HG03520 (cell line): ENCODE data around the gene POLR3B.

Source experiments
- ATAC-seq: cut with Tn5 transposase; IDR thresholded peaks from one replicate; pipeline ENCODE4 v1.9.1; 2021; ENCODE audit warnings: mild to moderate bottlenecking, moderate library complexity; ENCODE audit not compliant: unreplicated experiment

Gene POLR3B

DNA sequence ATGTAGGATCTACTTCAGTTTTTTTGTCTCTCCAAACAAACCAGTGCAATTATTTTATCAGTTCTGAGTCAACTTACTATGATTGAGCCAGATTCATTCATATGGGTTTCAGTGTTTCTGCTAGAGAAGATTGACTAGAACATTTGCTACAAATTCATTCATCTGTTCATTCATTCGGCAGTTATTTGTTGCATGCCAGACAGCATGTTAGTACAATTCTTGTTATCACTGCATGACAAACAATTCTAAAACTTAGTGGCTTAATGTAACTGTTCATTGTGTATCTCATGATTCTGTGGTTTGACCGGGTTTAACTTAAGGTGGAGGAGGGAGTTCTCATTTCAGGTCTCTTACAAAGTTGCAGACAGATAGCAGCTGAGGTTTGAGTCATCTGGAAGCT, 52.3 kb downstream of the POLR3B start:
- no peak for ATAC-seq

DNA sequence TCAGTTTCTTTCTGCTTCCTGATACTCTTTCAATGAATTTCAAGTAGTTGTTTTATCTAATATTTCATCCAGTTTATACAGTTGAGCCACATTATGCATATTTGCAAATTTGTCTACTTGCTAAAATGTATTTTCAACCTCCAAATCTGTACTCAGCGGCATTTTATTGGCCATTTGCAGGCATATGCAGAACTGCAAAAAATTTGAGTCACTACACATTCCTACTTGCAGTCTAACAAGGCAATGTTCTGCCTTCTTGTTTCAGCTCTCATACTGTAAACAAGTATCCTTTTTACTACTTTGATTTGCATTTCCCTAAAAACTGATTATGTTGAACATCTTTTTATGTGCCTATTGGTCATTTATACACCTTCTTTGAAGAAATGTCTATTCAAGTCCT, 55.0 kb downstream of the POLR3B start:
- ATAC-seq: no peak

DNA sequence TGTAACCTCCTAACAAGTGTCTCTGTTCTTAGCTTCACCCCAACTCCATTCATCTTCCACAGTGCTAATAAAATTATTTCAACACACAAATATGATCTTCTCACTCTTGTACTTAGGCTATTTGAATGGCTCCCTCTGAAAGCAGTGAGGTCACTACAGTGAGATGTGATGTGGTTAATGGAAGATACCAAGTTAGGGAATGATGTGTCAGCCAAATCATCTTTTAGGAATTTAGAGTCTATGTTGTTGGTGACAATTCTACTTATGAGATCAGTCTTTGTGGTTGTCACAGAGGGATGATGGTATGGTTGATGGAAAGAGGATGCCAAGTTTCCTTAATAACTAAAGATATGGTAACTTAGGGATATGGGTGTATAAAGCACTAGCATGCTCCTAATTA, 57.6 kb downstream of the POLR3B start:
- ATAC-seq: no peak

DNA sequence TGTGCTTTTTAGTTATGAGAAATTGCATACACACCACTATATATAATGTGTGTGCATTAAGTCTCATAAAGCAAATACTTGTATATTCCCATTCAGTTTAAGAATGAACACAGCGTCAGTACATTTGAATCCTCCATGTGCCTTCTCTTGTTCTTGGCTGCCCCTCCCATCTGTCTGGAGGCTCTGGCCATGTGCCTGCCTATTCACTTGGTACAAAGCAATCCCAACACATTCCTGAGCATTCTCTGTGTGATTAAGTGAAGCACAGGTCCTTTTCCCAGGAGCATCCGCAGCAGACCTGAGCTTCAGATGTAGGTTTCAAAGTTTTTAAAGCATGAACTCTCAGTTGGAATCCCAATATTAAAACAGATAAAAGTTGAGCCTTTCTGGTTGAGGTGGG, 58.7 kb downstream of the POLR3B start:
- ATAC-seq: no peak

DNA sequence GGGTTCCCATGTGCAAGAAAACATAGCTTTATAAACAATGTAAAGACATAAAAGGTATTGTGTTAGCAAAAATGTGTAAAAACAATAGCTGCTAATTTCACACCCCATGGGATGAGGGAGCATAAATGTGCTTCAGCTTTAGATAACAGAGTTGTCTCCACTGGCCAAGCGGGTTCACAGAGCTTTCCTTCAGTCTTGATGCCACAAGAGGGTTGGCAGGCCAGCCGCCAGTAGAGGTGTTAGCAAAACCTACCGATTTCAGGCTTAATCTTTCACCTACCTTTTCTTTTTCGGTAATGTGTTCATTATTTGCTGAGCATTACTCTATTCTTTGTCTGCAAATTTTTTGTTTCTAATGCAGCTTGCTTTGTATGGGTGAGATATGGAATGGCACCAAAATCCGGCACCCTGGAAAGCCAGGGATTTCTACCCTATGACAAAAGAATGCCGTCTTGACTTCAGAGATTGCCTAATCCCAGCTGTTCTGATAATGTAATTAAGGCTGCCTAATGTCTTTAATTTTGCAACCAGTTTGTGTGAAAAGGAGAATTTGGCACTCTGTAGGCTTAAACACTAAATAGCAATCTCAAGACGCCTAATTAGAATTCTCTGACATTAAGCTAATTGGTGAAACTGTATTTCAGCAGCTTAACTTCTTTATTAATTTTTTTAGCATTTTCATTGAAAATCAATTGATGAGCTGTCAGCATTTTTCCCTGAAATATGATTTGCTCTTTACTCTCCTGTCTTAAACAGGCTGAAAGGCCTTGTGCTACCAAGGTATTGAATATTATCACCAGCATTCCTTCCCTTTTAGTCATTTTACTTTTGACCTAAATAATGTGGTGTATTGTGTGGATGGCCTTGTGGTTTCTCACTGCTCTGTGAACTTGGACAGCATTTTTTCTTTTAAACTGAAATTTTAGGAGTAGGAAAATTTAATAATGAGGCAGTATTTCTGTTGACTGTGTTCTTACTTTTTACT, 60.7 kb downstream of the POLR3B start:
- no peak for ATAC-seq

DNA sequence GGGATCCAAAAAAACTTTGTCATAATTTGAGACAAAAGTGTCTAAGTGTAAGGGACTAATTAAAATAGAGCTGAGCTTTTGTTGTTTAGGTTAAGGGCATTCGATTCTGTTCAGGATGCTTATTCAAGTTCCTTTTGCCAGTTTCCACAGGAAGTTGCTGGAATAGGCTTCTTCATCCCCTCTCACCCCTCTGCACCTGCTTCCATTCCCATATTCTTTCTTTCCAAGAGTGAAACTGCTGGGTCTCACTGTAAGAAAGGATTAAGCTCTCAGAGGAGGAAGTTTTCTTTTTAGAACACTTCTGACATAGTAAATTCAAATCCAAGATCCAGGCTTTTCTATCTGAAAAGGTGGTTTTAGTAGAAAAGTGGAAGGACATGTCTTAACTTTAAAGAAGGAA, 61.4 kb downstream of the POLR3B start:
- ATAC-seq: no peak

DNA sequence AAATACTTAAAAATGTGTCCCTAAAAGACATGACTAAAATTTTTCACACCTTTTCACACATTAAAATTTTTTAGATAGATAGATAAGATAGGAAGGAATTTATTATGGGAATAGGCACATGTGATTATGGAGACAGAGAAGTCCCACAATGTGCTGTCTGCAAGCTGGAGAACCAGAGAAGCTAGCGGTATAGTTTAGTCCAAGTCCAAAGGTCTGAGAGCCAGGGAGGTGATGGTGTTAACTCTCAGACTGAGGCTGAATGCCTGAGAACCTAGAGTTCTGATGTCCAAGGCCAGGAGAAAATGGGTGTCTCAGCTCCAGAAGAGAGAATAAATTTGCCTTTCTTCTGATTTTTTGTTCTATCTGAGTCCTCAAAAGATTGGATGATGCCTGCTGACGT, 65.7 kb downstream of the POLR3B start:
- no peak for ATAC-seq

DNA sequence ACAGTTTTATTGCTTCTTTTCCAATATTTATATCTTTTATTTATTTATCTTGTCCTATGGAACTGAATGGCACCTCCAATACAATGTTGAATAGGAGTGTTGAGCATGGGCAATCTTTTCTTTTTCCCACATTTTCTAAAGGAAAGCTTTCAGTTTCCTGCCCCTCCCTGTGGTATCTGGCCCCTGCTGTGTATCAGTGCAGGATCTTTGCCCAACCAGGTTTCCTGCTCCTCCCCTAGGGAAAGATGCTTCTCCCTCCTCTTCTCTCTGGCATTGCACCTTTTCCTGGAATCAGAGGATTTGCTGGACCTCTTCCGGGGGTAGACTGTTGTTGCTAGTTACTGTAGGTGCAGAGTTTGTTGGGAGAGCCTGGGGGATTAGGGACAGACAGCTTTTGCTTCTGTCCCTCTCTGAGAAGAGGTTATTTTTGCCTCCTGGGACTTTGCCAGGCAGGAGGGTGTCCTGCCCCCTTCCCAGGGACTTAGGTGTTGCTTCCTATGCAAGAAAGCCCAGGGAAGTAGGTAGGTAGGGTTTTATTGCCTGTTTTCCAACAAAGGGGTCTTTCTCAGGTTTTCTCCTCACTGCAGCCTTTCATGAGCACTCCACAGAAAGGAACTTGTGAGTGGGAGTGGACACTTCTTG, 67.6 kb downstream of the POLR3B start:
- no peak for ATAC-seq

DNA sequence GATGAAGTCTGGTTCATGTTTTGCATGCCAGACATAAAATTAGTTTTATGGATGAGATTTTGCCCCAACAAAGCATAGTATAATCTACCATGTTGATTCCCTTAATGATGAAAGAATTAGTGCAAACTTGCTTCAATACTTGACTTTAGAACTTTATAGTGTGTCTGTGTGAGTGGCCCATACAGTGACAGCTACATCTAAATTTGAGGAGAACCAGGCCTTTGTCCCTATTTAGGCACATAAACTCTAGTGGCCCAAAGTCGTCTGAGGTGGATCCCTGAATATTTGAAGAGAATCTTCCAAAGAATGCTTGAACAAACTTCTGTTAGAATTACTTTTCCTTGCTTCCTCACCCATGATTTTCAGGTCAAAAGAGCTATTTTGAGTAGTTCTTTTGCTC, 70.4 kb downstream of the POLR3B start:
- no peak for ATAC-seq

DNA sequence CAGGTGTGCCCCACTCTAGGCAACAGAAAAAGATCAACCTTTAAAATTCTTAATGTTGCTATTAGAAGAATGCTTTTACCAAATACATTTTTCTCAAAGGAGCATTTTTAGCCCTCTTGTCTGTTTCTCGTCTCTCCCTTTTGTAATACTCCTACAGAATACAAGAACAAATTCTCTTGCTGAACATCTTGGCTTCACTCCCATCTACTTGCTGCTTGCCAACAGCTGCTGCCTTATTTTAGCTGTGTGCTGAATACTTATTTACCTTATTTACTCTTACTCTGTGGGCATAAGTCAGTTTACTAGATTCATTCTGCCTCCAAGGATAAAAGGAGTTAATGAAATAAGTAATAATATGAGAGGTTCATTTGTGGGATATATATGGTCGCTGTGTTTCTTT, 70.8 kb downstream of the POLR3B start:
- ATAC-seq: no peak

DNA sequence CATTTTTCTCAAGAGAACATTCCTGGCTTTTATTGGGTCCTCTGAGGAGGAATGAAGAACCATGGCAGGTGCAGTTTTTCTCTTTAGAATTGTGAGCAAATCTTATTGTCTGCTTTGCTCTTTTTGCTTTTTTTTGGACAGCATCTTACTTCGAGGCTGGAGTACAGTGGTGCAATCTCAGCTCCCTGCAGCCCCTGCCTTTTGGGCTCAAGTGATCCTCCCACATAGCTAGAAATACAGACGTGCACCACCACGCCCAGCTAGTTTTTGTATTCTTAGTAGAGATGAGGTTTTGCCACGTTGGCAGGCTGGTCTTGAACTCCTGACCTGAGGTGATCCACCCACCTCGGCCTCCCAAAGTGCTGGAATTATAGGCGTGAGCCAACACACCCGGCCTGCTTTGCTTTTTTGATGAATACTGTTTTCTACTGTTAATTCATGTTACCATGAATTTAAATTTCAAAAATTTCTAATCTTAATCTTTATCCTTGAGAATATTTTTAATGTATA, 71.5 kb downstream of the POLR3B start:
- ATAC-seq: no peak

DNA sequence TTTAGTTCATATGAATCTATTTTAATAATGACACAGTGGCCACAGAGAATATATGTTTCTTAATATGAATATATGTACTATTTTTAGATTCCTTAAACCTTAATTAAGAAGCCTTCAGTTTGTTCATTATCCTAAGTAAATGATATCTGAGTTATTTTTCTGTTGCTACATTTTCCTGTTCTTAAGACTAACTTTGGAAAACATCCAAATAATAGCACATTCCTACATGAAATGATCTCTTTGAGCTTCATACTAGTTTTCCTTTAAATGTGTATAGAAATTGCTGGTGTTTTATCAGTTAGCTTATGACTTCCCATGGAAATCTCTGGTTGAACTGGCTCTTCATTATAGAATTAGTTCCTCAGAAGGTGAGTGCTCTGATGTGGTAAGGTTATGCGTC, 72.1 kb downstream of the POLR3B start:
- no peak for ATAC-seq

DNA sequence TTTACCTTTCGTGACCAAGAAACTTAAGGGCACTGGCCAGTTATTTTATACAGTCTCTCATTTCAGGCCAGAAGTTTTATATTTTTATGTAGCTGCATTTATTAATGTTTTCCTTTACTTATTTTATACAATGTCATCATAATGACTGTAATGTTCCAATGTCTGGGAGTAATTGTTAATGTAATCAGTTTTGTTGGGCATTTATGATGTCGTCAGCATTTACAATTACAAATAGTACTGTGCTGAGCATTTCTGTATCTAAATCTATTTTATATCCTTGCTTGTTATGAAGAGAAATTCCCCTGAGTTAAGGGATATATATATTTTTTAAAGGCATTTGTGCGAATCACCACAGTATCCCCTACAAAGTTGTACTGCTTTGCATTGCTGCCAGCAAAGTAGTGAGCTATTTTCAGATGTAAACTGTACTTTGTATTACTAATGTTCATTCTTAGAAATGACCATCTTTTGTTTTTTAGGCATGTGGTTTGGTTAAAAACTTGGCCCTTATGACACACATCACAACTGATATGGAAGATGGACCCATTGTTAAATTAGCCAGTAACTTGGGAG, 74.4 kb downstream of the POLR3B start:
- ATAC-seq: no peak

DNA sequence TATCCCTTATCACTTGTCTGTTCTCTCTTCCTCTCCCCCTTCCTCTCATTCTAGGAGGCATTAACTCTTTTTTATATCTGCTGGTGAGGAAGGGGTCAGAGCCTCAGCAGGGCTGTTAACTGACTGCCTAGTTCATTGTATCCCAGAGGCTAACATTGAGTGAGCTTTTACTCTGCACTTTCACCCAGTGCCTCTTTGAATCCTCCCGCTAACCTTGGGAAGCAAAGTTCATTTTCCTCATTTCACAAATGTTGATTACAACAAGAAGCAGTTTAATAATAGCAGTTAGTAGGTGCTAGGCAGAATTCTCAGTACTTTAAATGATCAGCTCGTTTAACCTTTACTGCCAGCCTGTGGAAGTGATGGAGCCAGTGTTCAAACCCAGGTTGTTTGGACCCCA, 75.5 kb downstream of the POLR3B start:
- ATAC-seq: no peak

DNA sequence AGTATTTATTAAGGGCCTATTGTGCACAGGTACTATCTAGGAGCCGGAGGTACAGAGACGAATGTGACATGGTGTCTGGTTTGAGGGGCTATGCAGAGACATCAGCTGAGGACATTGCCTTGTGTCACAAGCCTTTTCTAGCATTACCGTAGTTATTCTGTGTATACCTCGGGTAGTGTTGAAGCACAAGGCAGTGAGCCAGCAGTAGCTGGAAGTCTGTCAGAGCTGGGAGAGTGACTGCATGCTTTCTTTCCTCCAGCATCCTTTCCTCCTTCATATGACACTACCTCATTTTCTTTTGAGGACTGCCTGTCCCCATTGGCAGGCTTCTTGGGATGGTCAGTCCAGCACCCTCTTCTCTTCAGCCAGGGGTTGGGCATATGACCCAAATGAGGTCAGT, 77.0 kb downstream of the POLR3B start:
- no peak for ATAC-seq

DNA sequence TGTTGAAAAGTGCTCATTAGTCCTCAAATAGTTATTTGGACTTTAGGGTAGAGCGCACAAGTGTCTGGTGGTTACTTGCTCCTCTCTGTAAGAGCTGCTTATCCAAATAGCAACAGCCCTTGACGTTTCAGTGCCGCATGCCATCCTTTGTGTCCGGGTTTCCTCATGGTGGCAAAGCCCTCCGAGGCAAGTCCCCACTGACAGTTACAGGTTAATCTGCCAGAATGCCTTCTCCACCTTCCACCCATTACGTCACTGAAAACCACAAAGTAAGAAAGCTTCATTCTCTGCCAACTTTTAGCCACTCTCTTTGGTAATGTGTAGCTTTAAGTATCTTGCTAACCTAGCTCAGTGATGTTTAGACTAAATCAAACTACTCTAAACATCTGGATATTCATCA, 78.6 kb downstream of the POLR3B start:
- ATAC-seq: no peak

DNA sequence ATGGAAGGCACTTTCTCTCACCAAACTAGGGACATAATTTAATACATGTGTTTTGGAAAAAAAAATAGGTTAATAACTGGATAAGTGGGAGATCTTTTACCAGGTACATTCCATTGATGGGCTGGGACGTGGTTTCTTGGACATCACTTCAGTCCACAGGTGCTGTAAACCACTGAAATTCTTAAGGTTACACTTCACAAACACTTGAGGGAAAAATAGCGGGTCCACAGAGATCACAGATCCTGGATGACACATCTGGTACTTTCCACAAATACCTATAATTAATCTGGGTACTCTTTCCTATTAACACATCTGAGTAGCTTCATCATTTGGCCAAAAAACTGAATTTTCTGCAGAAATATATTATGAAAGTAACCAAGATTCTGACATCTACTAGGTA, 85.0 kb downstream of the POLR3B start:
- no peak for ATAC-seq

DNA sequence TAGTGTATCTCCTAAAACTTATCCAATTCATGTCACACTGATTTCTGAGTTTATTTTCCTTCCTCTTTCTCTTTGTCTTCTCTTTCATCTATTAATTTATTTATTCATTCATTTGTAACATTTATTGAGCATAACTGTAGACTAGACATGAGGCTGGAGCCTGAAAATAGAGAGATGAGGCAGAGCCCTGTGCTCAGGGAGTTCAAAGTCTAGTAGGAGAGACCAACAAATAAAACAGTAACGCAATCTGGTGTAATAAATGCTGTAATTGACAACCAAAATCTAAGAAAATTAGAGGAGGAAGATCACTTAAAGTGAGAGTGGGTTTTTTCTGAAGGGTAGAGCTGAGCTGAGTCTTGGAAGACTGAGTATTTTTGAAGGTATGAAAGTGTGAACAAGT, 87.5 kb downstream of the POLR3B start:
- no peak for ATAC-seq

DNA sequence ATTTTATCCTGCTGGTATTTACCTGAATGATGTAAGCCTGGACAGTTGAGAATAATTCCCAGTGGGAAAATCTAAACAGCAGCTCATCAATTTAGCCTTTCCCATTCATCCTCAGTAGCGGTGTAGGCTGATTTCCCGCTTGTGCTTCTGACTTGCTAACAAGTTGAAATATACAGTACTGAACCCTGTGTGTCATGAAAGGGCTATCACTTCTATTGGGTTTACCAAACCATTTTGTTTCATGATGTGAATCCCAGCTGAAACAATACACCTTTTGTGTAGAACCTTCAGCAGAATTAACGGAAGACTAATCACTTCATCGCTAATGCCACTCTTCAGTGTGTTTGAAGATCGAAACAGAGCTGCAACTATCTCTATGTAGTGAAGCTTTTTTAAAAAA, 88.4 kb downstream of the POLR3B start:
- no peak for ATAC-seq

DNA sequence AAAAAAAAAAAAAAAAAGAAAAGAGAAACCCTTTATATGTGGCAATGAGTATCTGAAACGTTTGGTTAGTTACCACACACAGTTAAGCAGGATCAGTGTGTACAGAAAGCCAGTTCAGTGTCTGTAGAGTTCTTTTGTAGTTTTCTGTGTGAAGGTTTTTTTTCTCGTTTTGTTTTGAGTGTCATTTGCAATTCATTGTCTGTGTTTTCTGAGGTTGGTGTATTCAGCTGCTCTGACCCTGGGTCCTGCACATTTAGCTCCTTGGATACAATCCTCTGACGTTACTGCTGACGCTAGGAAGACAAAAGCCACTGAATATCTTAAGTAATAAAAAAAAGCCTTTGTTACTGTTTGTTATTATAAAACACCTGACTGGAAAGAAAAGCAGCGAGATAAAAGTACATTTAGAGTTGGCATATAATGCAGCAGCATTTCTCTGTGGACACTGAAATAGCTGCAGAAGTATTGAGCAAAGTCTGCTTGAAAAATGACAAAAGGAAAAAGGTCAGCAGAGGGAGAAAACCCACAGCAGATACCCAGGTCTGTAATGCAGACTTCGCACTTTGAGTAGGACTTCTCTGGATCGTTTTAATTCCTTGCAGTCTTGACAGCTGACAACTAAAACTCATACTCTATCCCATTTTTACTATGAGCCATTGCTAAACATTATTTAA, 89.0 kb downstream of the POLR3B start:
- ATAC-seq: no peak

DNA sequence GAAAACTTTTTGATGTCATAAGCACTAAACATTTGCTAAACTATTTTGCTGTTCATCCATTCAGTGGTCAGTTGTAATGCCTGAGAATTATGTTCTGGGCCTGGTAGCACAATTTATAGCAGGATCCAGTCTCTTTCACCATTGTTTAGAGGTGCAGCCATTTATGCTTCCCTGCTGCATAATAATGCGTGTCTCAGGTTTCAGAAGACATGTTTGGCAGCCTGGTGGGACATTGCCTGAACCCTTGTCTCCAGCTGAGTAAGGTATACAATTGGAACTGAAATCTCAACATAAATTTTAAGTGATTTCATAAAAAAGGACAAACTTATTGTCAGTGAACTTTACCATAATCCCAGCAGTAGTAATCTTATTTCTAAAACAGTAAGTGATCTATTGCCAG, 94.8 kb downstream of the POLR3B start:
- ATAC-seq: no peak
